HG02840 (cell line): ENCODE measurements around the gene HNRNPU.
"Not testable (repeated sequence)": the region's sequence is repeated elsewhere in the genome, so short reads cannot be mapped to it uniquely, and the experiment has no call there.

Experiments used
- ATAC-seq: cut with Tn5 transposase; IDR thresholded peaks from one replicate; pipeline ENCODE4 v1.9.1; 2021; ENCODE audit warnings: mild to moderate bottlenecking, moderate library complexity, moderate number of reproducible peaks; ENCODE audit not compliant: unreplicated experiment, low FRiP score

HNRNPU gene

DNA sequence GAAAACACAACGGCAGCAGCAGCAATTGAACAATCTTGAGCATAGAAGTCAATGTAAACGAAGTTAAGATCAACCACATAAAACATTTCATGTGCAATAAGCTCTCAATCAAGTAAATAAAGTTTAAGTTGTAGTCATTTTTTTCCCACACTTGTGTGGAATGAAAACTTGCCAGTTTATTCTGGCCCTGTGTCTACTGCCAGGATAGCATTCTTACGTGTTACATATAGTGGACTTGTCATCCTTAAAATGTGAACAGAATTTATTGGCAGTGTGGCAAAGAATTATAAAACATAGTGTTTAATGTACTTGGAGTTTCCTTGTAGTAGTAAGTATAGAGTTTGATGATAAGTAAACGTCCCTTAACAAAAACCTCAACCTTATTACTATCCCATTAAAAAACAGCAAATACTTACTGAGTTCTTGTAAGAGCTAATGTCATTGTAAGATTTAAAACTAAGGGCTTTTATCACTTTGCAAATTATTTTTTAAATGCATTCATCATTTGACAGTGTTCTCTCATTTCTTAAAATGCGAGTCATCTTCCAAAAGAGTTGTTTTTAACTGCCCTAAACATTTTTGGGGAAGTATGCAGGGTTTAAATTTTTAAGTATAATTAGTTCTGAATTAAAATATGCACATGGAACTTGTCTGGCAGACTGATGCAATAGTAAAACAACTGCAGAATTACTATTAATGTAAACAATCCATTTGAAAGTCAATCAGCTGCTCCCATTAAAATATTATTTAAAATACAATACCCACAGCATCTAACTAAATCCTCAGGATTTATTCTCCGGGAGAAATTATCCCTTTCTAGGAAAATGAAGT, 21.0 kb downstream of the HNRNPU start:
- ATAC-seq = no peak

DNA sequence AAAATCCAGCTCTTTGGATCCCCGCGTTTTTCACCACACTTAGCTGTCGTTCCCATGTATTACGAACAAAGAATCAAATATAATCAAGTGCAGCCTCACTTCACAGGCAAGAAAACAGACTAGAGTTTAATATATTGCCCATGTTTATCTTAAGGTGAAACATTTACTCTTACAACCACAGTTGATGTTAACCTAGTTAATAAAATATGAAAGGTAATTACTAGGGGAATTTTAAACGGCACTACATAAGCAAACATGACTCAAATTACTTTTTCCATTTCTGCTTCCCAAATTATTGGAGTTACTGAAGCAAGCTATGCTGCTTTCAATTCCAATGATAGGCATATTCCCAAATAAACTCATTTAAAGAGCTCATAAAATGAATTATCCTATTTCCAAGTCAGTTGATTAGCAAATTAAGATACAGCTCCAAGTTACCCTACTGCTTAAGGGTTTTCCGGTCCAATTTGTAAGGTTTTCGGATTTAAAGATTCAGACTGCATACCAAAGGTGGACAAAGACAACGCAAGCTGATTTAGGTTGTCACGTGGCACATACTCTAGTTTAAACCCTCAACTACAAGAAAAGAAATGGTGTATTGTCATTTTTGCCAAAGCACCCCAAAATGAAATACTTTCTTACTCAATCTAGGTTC, 22.9 kb downstream of the HNRNPU start:
- no peak for ATAC-seq

DNA sequence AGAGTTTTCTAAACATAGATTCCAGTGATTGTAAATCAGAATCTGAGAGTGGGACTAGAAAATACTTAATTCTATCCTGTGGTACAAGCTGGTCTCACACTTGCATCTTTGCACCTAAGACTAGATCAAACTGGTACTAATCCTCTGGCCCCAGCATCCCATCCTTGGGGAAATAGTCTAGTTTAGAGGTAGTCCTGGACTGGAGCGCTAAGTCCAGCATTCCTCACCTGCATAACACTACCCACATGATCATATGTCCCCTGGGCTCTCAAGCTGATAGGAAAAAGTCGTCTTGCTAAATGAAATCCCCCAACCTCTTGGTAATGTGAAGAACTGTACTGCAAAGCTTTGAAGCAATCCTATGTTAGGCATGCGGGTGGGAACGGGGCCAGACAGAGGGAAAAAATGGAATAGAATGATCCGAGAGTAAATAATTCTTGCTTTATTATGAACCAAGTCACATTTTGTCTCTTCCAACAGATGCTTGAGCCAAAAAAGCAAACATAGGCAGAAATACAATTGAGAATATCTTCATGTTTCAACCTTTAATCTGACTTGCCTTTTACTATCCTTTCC, 24.0 kb downstream of the HNRNPU start:
- ATAC-seq = no peak

DNA sequence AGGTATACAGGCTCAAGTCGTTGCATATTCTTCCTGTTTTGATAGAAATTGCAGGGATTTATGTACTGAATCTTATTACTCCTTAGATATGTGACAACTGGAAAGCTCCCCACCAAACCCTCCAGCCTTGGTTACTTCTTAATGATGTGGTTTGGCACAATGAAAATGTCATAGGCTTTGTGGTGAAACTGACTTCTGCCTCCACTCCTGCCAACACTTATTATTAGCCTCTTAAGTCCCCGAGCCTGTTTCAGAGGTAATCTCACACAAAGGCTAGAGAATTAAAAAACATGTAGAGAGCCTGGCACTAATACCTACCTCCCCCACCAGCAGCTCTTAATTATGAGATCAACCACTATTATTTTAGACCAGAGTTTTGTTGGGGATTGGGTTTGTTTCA, 24.7 kb downstream of the HNRNPU start:
- no peak for ATAC-seq

DNA sequence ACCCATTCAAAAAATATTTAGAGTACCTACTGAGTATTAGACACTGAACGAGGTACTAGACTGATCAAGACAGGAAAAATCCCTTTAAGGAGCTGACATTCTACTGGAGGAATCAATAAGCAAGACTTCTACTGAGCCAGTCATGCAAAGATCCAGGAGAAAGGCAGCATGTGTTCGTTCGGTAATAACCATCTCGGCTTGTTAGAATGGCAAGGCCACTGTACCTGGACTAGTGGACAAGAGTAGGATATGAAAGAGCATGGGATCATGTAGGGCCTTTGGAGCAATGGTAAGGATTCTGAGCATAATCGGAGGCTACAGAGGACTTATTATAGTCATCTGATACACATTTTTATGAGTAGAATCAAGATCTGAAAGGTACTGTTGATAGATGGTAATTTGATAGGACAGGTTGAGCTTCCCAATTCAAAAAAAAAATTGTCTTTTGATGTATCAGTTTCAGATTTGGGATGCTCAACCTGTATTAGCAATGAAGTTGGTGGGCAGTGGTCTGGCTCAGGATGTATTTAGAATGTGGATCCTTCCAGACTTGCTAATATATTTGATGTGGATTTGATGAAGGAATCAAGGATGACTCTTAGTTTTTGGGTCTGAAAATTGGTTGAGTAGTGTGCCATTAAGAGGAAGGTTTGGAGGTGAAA, 26.6 kb downstream of the HNRNPU start:
- ATAC-seq = no peak

DNA sequence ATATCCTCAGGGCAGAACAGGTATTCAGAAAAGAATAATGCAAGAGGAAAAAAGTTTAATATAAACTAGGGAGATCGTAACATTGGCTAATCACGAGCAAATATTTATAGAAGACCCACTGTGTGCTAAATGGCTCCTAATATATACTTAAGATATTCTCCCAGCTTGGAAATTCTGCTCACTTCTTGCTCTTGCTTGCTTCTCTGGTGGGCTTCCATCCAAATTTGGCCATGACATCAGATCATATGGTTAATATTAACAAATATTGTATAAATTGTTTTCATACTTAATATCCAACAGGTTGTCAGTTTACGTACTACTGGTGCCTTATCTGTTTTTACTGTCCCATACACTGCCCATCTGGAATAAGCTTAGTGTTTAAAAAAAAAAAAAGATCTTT, 27.8 kb downstream of the HNRNPU start:
- ATAC-seq = no peak

DNA sequence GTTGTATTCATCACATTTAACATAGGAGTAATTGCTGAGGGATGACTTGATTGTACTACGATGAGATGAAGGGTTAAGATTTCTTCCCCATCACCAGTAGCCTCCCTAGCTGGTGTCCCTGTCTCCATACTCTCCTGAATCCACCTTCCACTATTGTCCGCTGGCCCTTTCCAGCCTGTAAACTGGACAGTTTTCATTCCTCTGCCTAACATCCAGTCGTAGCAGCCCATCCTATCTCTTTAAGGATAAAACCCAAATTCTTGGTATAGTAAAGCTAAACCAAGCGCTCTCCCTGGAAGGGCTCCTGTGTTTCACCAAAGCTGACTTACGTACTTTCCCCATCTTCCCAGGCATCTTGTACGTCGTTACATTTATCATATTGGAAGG, 28.2 kb downstream of the HNRNPU start:
- no peak for ATAC-seq

DNA sequence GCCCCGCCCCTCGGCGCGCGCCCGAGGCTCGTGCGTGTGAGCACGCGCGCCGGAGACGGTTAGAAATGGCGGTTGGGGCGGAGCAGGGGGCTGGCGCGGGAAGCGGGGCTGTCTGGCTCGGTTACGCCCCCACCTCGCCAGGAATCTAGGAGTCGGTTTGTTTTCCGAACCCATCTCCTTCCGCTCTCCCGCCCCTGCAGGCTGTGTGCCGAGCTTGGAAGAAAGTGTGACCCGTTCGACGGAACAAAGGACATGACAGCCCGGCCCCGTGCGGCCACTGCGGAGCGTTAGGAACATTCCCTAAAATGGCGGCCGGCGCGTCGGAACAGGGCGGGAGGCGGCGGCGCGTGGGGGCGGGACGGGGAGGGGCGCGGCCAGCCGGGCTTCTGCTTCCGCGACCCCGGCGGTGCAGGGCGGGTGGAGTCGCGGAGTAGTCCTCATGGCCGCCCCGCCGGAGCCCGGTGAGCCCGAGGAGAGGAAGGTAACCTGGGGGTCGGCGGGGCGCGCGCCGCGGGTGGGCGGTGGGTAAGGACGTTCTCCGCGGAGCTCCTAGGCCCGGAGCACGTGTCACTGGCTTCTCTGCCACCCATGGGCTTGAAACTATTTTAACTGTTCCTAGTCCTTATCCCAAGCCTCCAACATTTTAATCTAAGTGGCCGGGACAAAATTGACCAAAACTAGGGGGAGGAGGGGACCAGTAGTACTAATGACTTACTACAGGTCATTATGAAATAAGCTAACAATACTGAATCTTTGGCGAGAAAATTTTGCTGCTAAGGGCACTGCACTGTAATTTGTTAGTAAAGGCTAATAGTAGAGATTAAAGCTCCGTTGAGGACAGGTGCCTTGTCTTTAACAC, 28.8 kb downstream of the HNRNPU start, which contains the start of gene COX20:
TSS of gene COX20 (plus strand) at position 383 of the 859 bp plus-strand sequence. CDS start at position 440, 57 bp downstream.
- peak; percentile 64 for ATAC-seq

DNA sequence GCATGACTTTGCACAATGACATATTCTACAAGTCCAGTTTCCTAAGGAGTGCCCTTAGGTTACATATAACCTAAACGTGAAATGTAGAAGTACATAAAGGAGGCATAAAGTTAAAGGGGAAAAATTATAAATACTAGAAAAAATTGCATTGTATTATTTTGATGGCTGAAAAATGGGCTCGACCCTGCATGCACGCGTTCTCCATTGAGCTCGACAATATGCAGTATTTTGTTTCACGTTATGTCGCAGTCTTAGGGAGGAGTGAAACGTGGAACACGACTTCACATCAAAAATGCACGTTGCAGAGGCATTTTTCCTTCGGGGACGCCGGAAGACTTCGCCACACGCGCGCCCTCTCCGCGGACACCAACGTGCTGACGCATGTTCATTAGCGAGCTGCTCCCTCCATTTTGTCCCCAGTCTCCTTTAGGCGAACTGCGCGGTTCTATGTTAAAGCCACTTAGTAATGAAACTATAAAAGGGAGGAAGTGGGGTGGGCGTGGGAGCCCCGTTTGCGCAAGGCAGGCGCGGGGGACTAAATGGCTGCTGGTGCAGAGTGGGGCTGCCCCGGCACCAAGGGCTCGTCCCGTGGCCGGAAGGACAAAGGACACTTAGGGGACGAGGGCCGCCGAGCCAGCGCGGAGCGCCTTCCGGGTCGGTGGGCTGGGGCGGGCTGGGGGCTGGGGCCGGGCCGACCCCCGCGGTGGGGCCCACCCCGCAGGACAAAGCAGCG, 29.6 kb downstream of the HNRNPU start:
- ATAC-seq = peak; percentile 57

DNA sequence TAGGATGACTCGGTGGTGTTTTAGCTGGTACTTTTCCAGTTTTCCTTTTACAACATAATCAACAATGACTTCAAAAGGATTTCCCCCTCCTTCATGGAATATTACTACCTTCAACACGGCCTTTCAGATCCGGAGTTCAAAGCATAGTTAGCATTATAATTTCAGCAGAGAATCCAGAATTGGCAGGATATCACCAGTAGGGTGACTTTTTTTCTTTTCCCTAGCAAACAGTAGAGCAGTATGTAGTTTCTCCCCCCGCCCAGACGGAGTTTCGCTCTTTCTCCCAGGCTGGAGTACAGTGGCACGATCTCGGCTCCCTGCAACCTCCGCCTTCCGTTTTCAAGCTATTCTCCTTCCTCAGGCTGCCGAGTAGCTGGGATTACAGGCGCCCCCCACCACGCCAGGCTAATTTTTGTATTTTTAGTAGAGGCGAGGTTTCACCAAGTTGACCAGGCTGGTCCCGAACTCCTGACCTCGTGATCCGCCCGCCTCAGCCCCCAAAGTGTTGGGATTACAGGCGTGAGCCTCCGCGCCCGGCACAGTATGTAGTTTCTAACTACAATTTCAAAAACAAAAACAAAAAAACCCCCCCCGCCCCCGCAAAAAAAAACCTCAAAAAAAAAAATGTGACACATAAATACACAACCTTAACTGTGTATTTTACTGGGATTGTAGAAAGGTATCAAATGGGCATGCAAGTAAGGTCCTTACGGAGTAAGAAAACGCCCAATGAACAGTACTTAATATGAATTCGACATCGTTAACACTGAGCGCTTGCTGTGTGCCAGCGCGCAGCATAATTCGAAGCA, 30.4 kb downstream of the HNRNPU start:
- peak; percentile 7 for ATAC-seq

DNA sequence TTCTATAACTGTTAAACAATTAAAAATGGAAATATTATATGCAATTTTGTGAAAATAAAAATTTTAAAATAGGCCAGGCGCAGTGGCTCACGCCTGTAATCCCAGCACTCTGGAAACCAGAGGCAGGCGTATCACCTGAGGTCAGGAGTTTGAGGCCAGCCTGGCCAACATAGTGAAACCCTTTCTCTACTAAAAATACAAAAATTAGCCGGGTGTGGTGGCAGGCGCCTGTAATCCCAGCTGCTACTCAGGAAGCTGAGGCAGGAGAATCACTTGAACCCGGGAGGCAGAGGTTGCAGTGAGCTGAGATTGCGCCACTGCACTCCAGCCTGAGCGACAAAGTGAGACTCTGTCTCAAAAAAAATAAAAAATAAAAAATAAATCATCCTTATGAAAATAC, 31.1 kb downstream of the HNRNPU start:
- ATAC-seq = not testable (repeated sequence)

DNA sequence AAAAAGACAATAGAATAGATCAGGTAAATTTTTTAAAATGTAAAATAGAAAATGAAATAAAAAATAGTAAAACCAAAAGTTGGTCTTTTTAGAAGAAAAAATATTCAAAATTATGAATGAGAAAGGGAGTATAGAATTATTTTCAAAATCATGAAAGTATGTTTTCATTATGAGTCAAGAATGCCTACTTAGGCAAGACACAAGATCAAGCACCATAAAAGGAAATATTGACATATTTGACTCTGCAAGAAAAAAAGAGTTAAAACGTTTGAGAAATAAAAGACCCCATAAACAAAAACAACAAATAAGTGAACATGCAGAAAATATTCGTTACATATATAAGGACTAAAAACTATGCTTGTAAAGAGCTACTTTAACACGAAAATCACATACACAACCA, 33.7 kb downstream of the HNRNPU start:
- ATAC-seq = no peak

DNA sequence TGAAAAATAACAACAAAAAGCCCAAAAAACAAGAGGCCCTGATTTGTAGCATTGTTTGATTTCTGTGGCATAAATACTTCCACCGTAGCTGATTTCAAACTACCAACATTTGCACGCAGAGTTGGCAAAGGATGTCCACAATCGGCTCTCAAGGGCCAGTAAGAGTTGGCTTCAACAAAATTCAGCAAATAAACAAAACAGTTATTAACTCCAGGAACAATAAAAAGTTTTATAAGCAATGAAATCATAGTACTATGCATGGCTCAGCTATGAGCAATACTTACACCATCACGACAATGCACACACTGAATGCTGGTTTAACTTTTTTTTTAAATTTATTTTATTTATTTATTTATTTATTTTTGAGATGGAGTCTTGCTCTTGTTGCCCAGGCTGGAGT, 37.6 kb downstream of the HNRNPU start:
- ATAC-seq = no peak

DNA sequence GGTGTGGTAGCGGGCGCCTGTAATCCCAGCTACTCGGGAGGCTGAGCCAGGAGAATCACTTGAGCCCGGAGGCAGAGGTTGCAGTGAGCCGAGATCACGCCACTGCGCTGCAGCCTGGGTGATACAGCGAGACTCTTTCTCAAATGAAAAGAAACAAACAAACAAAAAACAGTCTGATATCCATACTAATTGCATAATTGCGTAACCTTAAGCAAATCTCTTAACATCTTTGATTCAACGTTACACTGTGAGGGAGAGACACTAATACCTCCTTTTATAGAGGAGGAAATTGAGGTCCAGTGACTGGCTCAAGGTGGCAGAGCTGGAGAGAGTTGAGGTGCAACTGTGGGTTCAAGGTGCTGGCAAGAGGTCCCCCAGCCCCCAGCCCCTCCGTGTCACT, 41.5 kb downstream of the HNRNPU start:
- no peak for ATAC-seq

DNA sequence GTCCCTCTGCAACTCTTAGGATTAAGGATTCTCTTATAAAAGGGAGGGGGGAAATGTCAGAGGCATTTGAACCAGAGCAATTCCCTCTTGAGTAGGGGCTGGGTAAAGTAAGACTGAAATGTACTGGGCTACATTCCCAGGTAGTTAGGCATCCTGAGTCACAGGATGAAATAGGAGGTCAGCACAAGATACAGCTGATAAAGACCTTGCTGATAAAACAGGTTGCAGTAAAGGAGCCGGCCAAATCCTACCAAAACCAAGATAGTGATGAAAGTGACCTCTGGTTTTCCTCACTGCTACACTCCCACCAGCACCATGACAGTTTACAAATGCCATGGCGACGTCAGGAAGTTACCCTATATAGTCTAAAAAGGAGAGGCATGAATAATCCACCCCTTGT, 43.2 kb downstream of the HNRNPU start:
- no peak for ATAC-seq

DNA sequence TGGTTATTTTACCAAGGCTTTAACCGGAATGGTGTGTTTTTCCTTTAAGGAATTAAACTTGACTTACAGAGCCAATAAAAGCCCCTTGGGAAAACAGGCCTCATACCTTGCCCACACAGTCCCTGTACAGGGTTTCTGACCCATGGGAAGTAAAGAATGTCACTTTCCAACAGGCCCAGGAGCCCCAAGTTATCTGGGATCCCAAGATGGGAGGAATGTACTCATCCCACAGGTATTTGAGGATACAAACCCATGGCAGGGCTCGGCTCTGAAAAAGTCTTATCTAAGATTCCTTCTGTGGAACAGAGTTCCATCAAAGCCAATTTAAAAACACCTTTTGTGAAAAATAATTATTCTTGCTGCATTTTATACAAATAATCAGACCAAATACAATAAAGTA, 44.2 kb downstream of the HNRNPU start:
- ATAC-seq = no peak

DNA sequence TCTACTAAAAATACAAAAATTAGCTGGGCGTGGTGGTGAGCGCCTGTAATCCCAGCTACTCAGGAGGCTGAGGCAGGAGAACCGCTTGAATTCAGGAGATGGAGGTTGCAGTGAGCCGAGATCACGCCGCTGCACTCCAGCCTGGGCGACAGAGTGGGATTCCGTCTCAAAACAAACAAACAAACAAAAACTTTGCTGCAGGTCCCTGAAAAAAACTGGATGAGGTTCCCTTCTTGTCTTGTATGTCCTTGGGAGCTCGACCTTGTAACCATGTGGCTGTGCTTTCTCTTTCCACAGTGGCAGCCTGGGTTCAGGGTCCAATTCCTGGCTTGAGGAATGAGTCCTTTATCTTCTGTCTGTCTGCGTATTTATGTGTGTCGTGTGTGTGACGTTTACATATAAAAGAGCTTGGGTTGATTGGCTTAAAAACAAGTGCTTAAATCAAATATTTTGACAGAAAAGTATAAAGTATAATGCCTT, 46.9 kb downstream of the HNRNPU start:
- no peak for ATAC-seq

DNA sequence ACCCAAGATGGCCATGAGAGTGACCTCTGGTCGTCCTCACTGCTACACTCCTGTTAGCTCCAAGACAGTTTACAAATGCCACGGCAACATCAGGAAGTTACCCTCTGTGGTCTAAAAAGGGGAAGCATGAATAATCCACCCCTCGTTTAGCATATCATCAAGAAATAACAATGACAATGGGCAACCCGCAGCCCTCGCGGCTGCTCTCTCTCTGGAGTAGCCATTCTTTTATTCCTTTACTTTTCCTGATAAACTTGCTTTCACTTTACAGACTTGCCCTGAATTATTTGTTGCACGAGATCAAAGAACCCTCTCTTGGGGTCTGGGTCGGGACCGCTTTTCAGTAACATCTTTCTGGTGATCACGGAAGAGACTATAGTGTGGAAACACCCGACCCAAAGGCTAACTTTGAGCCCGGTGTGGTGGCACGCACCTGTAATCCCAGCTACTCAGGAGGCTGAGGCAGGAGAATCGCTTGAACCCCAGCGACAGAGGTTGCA, 48.7 kb downstream of the HNRNPU start:
- no peak for ATAC-seq
